Neural cell (in vitro differentiated cells): ENCODE measurements around the gene OR2L13. TPM values are rescaled to one million over a fixed set of nuclear protein-coding genes. Genes with fewer than 3 reads are reported as not detected.

Experiments used
- H2AFZ ChIP-seq: fragments of 200-600, 300-800 bp; sonication (generic), shearing (Covaris generic); 2 replicates; pipeline ENCODE4 v1.6.0; 2014; ENCODE audit warnings: low read depth, mild to moderate bottlenecking, antibody characterized with exemption, low read length, moderate library complexity
- H3F3A ChIP-seq: fragments of 200-600 bp; shearing (Covaris generic); 2 replicates; pipeline ENCODE4 v1.6.1; 2016; ENCODE audit warnings: mild to moderate bottlenecking, moderate library complexity, mixed read lengths, antibody characterized with exemption, low read length; ENCODE audit not compliant: insufficient read depth, poor library complexity, severe bottlenecking
- H3K27ac ChIP-seq: fragments of 200-600, 300-800 bp; sonication (generic), shearing (Covaris generic); 2 replicates; pipeline ENCODE4 v1.5.1; 2014; ENCODE audit warnings: mild to moderate bottlenecking, low read length, moderate library complexity
- H3K27me3 ChIP-seq: fragments of 300-800, 200-600 bp; sonication (generic), shearing (Covaris generic); 2 replicates; pipeline ENCODE4 v1.6.0; 2014; ENCODE audit warnings: mild to moderate bottlenecking, low read depth, low read length, moderate library complexity; ENCODE audit not compliant: insufficient read depth
- H3K36me3 ChIP-seq: fragments of 300-800, 200-600 bp; sonication (generic), shearing (Covaris generic); 2 replicates; pipeline ENCODE4 v1.5.1; 2014; ENCODE audit warnings: mild to moderate bottlenecking, antibody characterized with exemption, low read length, moderate library complexity; ENCODE audit not compliant: insufficient read depth
- H3K4me2 ChIP-seq: fragments of 300-800, 200-600 bp; sonication (generic), shearing (Covaris generic); 2 replicates; pipeline ENCODE4 v1.6.0; 2014; ENCODE audit warnings: mild to moderate bottlenecking, low read length
- H3K4me3 ChIP-seq: fragments of 300-800, 200-600 bp; sonication (generic), shearing (Covaris generic); 2 replicates; pipeline ENCODE4 v1.5.1; 2014; ENCODE audit warnings: mild to moderate bottlenecking, low read length, moderate library complexity
- H3K79me2 ChIP-seq: fragments of 200-600 bp; shearing (Covaris generic); replicated peaks from 2 replicates; pipeline ENCODE4 v1.6.0; 2014; ENCODE audit warnings: mild to moderate bottlenecking, low read length, moderate library complexity; ENCODE audit not compliant: insufficient read depth
- H3K9ac ChIP-seq: fragments of 300-800, 200-600 bp; sonication (generic), shearing (Covaris generic); 2 replicates; pipeline ENCODE4 v1.6.1; 2016; ENCODE audit warnings: mild to moderate bottlenecking, low read length, mixed read lengths
- H3K9me2 ChIP-seq: fragments of 200-600 bp; shearing (Covaris generic); 2 replicates; pipeline ENCODE4 v1.6.1; 2016; ENCODE audit warnings: mild to moderate bottlenecking, low read length, mixed read lengths; ENCODE audit not compliant: insufficient read depth
- H3K9me3 ChIP-seq: fragments of 200-600, 300-800 bp; sonication (generic), shearing (Covaris generic); 2 replicates; pipeline ENCODE4 v1.6.1; 2016; ENCODE audit warnings: mild to moderate bottlenecking, mixed run types, low read length, moderate library complexity, mixed read lengths
- H4K20me1 ChIP-seq: fragments of 200-600 bp; shearing (Covaris generic); 2 replicates; pipeline ENCODE4 v1.6.1; 2016; ENCODE audit warnings: mild to moderate bottlenecking, mixed run types; ENCODE audit not compliant: insufficient read depth
- EP300 ChIP-seq: fragments of 450-650 bp; conservative IDR thresholded peaks from 2 replicates; pipeline ENCODE4 v1.6.1; 2014; ENCODE audit warnings: antibody characterized with exemption, mild to moderate bottlenecking, moderate library complexity; ENCODE audit not compliant: poor library complexity, severe bottlenecking
- EZH2 ChIP-seq: fragments of 200-600, 300-800 bp; shearing (Covaris generic), sonication (generic); IDR thresholded peaks from 2 replicates; pipeline ENCODE4 v1.6.1; 2014; ENCODE audit warnings: antibody characterized with exemption, low read length, borderline replicate concordance, mild to moderate bottlenecking; ENCODE audit not compliant: insufficient read depth, poor library complexity, severe bottlenecking
- MXI1 ChIP-seq: fragments of 450-650 bp; conservative IDR thresholded peaks from 2 replicates; pipeline ENCODE4 v1.6.1; 2014; ENCODE audit warnings: antibody characterized with exemption, mild to moderate bottlenecking; ENCODE audit not compliant: poor library complexity, severe bottlenecking
- POLR2AphosphoS5 ChIP-seq: IDR thresholded peaks from 2 replicates; pipeline ENCODE4 v1.6.1; 2012
- RAD21 ChIP-seq: fragments of 450-650 bp; conservative IDR thresholded peaks from 2 replicates; pipeline ENCODE4 v1.6.1; 2014; ENCODE audit warnings: antibody characterized with exemption, mild to moderate bottlenecking, moderate library complexity
- SMC3 ChIP-seq: fragments of 450-650 bp; conservative IDR thresholded peaks from 2 replicates; pipeline ENCODE4 v1.6.1; 2014; ENCODE audit warnings: antibody characterized with exemption, mild to moderate bottlenecking, moderate library complexity; ENCODE audit not compliant: poor library complexity
- TAF1 ChIP-seq: IDR thresholded peaks from 2 replicates; pipeline ENCODE4 v1.6.1; 2012; ENCODE audit warnings: low read depth
- polyA plus RNA-seq: library from polyadenylated mRNA; depleted of rRNA; stranded (reverse); fragments of >200 nt; gene quantifications from 2 replicates; pipeline ENCODE4 v1.2.3, GENCODE V29; 2014
- TF ChIP-seq, protein P1 (sequence below): IDR thresholded peaks from 2 replicates; pipeline ENCODE4 v1.6.1; 2012; ENCODE audit warnings: borderline replicate concordance
- TF ChIP-seq, protein P2 (sequence below): fragments of 450-650 bp; IDR thresholded peaks from 2 replicates; pipeline ENCODE4 v1.5.1; 2014; ENCODE audit warnings: antibody characterized with exemption, mild to moderate bottlenecking, moderate library complexity; ENCODE audit not compliant: poor library complexity, severe bottlenecking

OR2L13 gene
- polyA plus RNA-seq, 1 donor from 2014 or later = 1.2 TPM

DNA sequence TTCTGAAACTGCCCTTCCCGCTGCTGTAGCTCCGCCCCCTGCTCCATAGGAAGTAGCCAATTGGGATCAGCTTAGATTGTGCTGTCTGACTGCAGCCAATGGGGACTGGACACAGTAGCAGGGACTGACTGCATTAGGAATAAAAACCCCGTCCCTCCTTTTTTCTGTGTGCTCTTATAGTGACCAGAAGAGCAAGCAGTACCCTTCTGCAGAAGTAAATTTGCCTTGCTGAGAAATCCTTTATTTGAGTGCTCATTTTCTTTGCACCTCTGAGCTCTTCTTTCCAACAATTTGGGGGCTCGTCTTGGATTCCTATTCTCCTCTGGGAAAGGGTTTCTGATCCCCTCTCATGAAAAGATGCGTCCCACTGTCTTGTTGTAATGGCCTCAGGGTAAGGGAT lies 16.2 kb downstream of the OR2L13 start:
- H2AFZ ChIP-seq = no peak overlapping the region
- TF ChIP-seq EP300 (no peak), RAD21 (no peak), SMC3 (no peak), MXI1 (no peak), TAF1 (no peak), EZH2 (no peak), POLR2AphosphoS5 (no peak)
- TF ChIP-seq, protein P1, sequence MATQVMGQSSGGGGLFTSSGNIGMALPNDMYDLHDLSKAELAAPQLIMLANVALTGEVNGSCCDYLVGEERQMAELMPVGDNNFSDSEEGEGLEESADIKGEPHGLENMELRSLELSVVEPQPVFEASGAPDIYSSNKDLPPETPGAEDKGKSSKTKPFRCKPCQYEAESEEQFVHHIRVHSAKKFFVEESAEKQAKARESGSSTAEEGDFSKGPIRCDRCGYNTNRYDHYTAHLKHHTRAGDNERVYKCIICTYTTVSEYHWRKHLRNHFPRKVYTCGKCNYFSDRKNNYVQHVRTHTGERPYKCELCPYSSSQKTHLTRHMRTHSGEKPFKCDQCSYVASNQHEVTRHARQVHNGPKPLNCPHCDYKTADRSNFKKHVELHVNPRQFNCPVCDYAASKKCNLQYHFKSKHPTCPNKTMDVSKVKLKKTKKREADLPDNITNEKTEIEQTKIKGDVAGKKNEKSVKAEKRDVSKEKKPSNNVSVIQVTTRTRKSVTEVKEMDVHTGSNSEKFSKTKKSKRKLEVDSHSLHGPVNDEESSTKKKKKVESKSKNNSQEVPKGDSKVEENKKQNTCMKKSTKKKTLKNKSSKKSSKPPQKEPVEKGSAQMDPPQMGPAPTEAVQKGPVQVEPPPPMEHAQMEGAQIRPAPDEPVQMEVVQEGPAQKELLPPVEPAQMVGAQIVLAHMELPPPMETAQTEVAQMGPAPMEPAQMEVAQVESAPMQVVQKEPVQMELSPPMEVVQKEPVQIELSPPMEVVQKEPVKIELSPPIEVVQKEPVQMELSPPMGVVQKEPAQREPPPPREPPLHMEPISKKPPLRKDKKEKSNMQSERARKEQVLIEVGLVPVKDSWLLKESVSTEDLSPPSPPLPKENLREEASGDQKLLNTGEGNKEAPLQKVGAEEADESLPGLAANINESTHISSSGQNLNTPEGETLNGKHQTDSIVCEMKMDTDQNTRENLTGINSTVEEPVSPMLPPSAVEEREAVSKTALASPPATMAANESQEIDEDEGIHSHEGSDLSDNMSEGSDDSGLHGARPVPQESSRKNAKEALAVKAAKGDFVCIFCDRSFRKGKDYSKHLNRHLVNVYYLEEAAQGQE = no peak
- TF ChIP-seq, protein P2, sequence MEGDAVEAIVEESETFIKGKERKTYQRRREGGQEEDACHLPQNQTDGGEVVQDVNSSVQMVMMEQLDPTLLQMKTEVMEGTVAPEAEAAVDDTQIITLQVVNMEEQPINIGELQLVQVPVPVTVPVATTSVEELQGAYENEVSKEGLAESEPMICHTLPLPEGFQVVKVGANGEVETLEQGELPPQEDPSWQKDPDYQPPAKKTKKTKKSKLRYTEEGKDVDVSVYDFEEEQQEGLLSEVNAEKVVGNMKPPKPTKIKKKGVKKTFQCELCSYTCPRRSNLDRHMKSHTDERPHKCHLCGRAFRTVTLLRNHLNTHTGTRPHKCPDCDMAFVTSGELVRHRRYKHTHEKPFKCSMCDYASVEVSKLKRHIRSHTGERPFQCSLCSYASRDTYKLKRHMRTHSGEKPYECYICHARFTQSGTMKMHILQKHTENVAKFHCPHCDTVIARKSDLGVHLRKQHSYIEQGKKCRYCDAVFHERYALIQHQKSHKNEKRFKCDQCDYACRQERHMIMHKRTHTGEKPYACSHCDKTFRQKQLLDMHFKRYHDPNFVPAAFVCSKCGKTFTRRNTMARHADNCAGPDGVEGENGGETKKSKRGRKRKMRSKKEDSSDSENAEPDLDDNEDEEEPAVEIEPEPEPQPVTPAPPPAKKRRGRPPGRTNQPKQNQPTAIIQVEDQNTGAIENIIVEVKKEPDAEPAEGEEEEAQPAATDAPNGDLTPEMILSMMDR = no peak
- H4K20me1 ChIP-seq = no peaks in the 10 kb centered on the region
- H3K9me3 ChIP-seq = no peaks in the 10 kb centered on the region
- H3K79me2 ChIP-seq = no peaks in the 10 kb centered on the region
- no peak overlapping the region for H3K4me2 ChIP-seq
- no peaks in the 10 kb centered on the region for H3F3A ChIP-seq
- no peak overlapping the region for H3K9ac ChIP-seq
- H3K36me3 ChIP-seq = no peaks in the 10 kb centered on the region
- no peak overlapping the region for H3K4me3 ChIP-seq
- no peaks in the 10 kb centered on the region for H3K27me3 ChIP-seq
- H3K27ac ChIP-seq = no peak overlapping the region
- H3K9me2 ChIP-seq = no peaks in the 10 kb centered on the region

DNA sequence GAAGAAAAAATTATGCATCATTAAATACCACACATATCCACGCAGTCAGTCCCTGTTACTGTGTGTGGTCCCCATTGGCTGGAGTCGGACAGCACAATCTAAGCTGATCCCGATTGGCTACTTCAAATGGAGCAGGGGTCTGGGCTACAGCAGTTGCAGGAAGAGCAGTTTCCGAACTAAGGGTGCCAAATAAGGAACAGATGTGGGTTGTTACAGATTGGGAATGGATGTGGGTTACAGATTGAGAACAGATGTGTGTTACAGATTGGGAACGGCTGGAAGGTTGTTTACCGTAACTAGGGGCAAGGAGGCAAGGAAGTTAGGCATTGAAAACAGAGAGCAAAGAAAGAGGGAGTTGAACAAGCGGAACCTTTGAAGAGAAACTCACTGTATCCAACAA lies 19.9 kb downstream of the OR2L13 start:
- Histone ChIP-seq H3K9me3 (no peaks in the 10 kb centered on the region), H3K27ac (no peak overlapping the region)

DNA sequence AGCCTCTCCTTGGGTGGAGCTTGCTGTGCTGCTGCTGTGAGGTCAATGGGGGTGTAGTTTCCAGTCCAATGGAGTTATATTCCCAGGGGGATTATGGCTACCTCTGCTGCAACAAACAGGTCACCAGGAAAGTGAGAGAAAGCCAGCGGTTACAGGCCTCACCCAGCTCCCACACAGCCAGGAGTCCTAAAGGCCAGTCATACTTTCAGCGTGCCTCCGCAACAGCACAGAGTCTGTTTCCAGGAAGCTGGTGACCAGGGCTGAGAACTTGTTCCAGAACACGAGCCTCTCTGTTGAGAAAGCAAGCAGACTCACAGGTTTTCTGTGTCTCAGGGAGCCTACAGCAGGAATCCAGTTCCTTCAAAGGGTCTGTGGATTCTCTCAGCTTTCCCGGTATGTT lies 32.7 kb downstream of the OR2L13 start:
- Histone ChIP-seq H3K9ac (no peak overlapping the region), H3K27me3 (no peaks in the 10 kb centered on the region), H3K27ac (no peak overlapping the region), H3F3A (no peaks in the 10 kb centered on the region), H3K4me2 (no peak overlapping the region), H3K9me2 (no peaks in the 10 kb centered on the region), H2AFZ (no peak overlapping the region), H4K20me1 (no peaks in the 10 kb centered on the region), H3K4me3 (no peak overlapping the region), H3K36me3 (no peaks in the 10 kb centered on the region), H3K9me3 (peaks cover 12% of the 10 kb centered on the region), H3K79me2 (no peaks in the 10 kb centered on the region)
- no peak for TF ChIP-seq RAD21
- no peak for TF ChIP-seq MXI1

More for the DNA sequence above, 19.9 kb downstream of the OR2L13 start:
- no peak overlapping the region for H3K4me2 ChIP-seq
- H3K9ac ChIP-seq = no peak overlapping the region
- H3F3A ChIP-seq = no peaks in the 10 kb centered on the region
- no peak overlapping the region for H3K4me3 ChIP-seq
- no peak for TF ChIP-seq SMC3
- no peak for TF ChIP-seq EZH2
- no peaks in the 10 kb centered on the region for H3K27me3 ChIP-seq
- H3K36me3 ChIP-seq = no peaks in the 10 kb centered on the region
- no peaks in the 10 kb centered on the region for H4K20me1 ChIP-seq
- H3K9me2 ChIP-seq = no peaks in the 10 kb centered on the region
- no peak overlapping the region for H2AFZ ChIP-seq
- H3K79me2 ChIP-seq = no peaks in the 10 kb centered on the region
